ENCODE measurements around the gene TMEM238.
A peak's percentile ranks its signal among the peaks of the same experiment; 100 is the strongest.

TMEM238 gene

DNA sequence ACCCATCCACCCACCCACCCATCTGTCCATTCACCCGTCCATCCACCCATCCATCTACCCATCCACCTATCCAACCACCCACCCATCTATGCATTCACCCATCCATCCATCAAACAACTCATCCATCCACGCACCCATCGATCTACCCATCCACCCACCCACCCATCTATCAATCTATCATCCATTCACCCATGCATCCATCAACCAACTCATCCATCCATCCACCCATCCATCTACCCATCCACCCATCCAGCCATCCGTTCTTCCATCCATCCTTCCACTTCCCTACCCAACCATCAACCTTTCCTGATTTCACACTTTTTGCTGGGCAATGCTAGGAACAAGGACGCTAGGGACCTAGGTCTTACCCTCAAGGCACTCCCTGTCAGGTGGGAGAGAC is 2.1 kb downstream of the TMEM238 start:
- H3K4me1 Mint-ChIP-seq (ENCODE audit: low read depth in 2 of 2): peaks cover 33 to 42% of the 10 kb centered on the region in 2 donors
- peak overlapping the region; percentile 87 to 94 for H3K4me3 Mint-ChIP-seq
- no peaks in the 10 kb centered on the region for H3K27me3 Mint-ChIP-seq

DNA sequence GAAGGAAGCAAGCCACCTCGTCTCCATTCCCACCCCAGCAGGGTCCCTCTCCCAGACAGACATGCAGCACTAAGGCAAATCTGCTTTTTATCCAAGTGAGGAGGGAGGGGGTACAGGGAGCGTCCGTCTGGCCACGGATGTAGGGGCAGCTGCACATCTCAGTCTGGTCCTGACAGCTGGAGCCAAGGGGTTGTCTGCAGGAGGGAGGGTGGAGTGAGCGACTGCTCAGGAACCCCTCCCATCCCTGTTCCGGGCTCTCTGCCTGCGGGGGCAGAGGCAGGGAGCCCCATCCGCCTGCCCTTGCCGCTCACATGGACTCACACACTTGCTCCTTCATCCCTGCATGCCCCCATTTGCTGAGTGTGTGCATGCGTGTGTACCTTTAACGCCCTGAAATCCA is 4.9 kb downstream of the TMEM238 start:
- no peaks in the 10 kb centered on the region for H3K9me3 Mint-ChIP-seq
- DNase-seq: no peak

More for the DNA sequence above, 2.1 kb downstream of the TMEM238 start:
- ATAC-seq (replicated peaks) (no peak), DNase-seq (no peak)
- Mint-ChIP-seq H3K27ac (peak overlapping the region in 1 of 2 donors; percentile 71), H3K9me3 (no peaks in the 10 kb centered on the region), H3K36me3 (ENCODE audit: insufficient read depth) (peaks cover 33% of the 10 kb centered on the region)

DNA sequence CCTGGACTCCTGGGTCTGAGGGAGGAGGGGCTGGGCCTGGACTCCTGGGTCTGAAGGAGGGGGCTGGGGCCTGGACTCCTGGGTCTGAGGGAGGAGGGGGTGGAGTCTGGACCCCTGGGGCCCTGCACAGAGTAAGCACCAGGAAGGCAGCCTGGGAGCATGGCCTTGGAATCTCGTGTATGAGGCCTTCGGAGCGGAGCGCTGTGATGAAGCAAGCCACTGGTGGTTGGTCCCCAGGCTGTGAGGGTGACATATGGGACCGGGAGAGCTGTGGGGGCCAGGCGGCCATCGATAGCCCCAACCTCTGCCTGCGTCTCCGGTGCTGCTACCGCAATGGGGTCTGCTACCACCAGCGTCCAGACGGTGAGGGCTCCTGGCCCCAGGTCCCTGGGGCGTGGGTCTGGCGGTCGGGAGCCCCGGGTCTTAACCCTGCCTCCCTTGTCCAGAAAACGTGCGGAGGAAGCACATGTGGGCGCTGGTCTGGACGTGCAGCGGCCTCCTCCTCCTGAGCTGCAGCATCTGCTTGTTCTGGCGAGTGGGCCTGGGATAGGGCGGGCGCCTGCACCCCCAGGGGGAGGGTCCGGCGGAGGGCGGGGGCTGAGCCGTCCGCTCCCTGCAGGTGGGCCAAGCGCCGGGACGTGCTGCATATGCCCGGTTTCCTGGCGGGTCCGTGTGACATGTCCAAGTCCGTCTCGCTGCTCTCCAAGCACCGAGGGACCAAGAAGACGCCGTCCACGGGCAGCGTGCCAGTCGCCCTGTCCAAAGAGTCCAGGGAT is 6.5 kb downstream of the TMEM238 start:
- Mint-ChIP-seq H3K27me3 (peaks cover 13 to 37% of the 10 kb centered on the region in 2 donors), H3K4me1 (ENCODE audit: low read depth in 2 of 2) (peaks cover 5 to 14% of the 10 kb centered on the region in 2 donors), H3K36me3 (ENCODE audit: insufficient read depth) (peaks cover 8% of the 10 kb centered on the region), H3K4me3 (no peak overlapping the region), H3K9me3 (no peaks in the 10 kb centered on the region), H3K27ac (no peak overlapping the region)
- ATAC-seq (replicated peaks) (no peak), DNase-seq (no peak)

More for the DNA sequence above, 4.9 kb downstream of the TMEM238 start:
- Mint-ChIP-seq H3K36me3 (ENCODE audit: insufficient read depth) (peaks cover 8% of the 10 kb centered on the region), H3K27me3 (peaks cover 5 to 21% of the 10 kb centered on the region in 2 donors), H3K4me3 (no peak overlapping the region), H3K27ac (no peak overlapping the region), H3K4me1 (ENCODE audit: low read depth in 2 of 2) (peaks cover 13 to 18% of the 10 kb centered on the region in 2 donors)
- no peak for ATAC-seq (replicated peaks)

DNA sequence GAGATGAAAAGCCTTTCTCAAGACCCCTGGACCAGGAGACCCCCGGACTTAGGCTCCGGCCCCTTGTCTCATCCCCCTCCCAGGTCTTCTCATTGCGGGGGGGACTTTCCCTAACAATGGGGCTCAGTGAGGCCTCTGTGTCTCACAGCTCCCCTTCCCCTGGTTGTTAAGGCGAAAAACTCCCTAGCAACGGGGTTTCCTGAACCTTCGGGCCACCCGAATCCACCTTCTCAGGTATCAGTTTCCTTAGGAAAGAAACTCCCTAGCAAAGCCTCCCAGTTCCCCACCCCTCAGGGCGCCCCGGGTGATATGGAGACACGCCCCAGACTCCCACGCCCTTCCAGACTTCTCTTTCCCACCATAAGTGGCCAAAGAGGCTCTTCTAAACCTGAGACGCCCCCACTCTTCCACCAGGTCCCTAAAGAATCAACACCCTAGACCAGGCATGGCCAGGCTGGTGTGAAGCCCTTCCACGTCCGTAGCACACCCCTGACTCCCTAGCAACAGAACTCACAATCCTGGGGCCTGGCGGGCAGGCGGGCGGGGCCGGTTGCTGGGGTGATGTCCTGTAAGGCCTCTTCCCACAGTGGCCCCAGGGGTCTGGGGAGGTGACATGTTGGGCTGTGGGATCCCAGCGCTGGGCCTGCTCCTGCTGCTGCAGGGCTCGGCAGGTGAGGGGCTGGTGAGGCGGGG is 7.7 kb downstream of the TMEM238 start, which contains the start of gene TMEM190:
TMEM190 (plus strand) TSS at position 586 of the 693 bp plus-strand sequence; CDS start at position 614, 28 bp downstream.
- H3K4me1 Mint-ChIP-seq (ENCODE audit: low read depth in 2 of 2): peaks cover 0 to 4% of the 10 kb centered on the region in 2 donors
- H3K27ac Mint-ChIP-seq: peak within 1 kb of the TSS in 1 of 2 donors; percentile 65
- peaks cover 24 to 49% of the 10 kb centered on the region in 2 donors for H3K27me3 Mint-ChIP-seq
- no peak for ATAC-seq (replicated peaks)
- peaks cover 8% of the 10 kb centered on the region for H3K36me3 Mint-ChIP-seq (ENCODE audit: insufficient read depth)
- H3K9me3 Mint-ChIP-seq: no peaks in the 10 kb centered on the region
- no peak within 1 kb of the TSS for H3K4me3 Mint-ChIP-seq
- DNase-seq: no peak

DNA sequence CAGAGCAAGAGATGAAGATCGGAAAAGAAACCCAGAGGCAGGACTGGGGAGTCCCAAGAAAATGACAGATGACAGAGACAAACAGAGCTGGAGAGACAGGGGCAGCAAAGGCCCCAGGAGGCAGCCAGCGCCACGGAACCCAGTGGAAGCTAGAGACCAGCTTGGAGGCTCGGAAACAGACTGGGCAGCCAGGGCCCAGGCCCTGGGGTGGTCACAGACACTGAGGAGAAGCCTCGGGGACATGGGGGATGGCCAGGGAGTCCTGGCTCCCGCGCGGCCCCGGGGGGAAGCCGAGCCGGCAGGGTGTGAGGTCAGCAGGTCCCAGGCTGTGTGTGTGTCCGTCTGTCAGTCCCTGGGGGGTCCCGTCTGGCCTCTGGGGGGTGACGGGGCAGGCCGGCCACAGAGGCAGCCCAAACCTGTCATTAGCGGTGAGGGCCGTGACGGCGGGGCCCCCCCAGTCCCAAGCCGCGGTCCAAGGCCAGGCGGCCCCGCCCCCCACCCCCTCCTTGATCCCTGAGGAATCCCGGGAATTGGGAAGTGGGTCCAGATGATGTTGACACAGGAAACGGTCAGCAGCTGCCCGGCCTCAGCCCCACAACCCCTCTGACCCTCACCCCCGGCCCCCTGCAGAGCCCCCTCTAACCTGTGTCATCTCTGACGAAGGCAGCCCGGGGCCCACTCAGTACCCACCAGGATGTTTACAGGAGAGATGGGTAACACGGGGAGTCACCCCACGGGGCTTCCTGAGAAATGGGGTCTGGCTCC is 9.9 kb downstream of the TMEM238 start:
- Mint-ChIP-seq H3K27me3 (peaks cover 42 to 69% of the 10 kb centered on the region in 2 donors), H3K4me1 (ENCODE audit: low read depth in 2 of 2) (peaks cover 5 to 8% of the 10 kb centered on the region in 2 donors), H3K4me3 (no peak overlapping the region), H3K36me3 (ENCODE audit: insufficient read depth) (peaks cover 5% of the 10 kb centered on the region), H3K9me3 (no peaks in the 10 kb centered on the region), H3K27ac (no peak overlapping the region)
- ATAC-seq (replicated peaks): no peak
- DNase-seq: no peak

DNA sequence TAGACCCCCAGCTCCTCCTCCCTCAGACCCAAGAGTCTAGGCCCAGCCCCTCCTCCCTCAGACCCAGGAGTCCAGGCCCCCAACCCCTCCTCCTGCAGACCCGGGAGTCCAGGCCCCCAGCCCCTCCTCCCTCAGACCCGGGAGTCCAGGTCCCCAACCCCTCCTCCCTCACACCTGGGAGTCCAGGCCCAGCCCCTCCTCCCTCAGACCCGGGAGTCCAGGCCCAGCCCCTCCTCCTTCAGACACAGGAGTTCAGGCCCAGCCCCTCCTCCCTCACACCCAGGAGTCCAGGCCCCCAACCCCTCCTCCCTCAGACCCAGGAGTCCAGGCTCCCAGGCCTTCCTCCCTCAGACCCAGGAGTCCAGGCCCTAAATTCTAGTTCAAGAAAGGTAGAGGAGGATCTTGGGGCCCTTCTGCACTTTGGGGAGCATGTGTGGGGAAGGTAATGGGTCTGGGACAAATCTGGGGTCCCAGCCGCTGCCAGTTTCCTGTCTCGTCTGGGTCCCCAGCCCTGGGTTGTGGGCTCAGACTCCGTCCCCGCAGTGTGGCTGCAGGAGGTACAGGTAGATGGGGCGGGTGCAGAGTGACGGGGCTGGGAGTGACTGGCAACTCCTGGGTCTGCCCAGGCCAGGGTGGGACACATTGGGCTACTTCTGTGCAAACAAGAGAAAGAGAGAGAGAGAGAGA is 10.6 kb downstream of the TMEM238 start:
- Mint-ChIP-seq H3K4me1 (ENCODE audit: low read depth in 2 of 2) (peaks cover 5 to 8% of the 10 kb centered on the region in 2 donors), H3K27ac (no peak overlapping the region)

DNA sequence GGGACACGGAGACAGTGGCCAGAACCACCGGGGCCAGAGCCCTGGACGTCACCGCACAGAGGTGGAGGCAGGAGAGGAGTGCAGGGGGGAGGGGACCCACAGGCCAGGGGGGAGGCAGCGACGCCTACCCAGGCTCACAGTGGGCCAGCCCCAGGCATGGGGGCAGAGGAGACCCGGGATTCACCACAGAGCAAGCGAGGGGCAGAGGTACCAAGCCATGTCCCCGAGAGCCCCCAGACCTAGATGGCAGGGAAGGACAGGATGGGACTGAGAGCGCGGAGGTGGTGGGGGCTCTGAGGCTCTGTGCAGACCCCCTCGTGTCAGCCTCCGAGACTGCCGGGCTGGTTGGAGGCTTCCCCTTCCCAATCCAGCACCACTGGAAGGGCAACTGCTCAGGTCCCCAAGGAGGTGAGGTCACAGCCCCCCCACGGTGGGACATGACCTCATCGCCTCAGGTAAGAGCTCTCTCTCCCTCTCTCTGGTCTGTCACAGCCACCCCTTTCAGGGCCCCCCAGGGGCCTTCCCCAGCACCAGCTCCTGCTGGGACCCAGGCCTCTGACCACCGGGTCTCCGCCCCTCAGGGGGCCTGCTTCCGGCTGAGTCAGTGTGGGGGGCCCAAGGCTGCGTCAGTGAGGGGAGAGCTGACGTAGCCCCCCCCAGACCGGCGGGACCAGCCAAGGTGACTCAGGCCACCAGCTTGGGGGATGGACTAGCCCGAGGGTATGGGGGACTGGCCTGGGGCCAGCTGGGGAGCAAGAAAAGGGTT is 11.6 kb downstream of the TMEM238 start:
- H3K9me3 Mint-ChIP-seq: no peaks in the 10 kb centered on the region
- H3K36me3 Mint-ChIP-seq (ENCODE audit: insufficient read depth): no peaks in the 10 kb centered on the region
- peaks cover 47 to 84% of the 10 kb centered on the region in 2 donors for H3K27me3 Mint-ChIP-seq
- no peak overlapping the region for H3K4me3 Mint-ChIP-seq
- no peak for DNase-seq
- H3K27ac Mint-ChIP-seq: no peak overlapping the region
- H3K4me1 Mint-ChIP-seq (ENCODE audit: low read depth in 2 of 2): peaks cover 5 to 8% of the 10 kb centered on the region in 2 donors
- peak; percentile 24 for ATAC-seq (replicated peaks)

More for the DNA sequence above, 10.6 kb downstream of the TMEM238 start:
- H3K27me3 Mint-ChIP-seq: peaks cover 42 to 75% of the 10 kb centered on the region in 2 donors
- no peak for ATAC-seq (replicated peaks)
- no peak overlapping the region for H3K4me3 Mint-ChIP-seq
- DNase-seq: no peak
- peaks cover 5% of the 10 kb centered on the region for H3K36me3 Mint-ChIP-seq (ENCODE audit: insufficient read depth)
- H3K9me3 Mint-ChIP-seq: no peaks in the 10 kb centered on the region

DNA sequence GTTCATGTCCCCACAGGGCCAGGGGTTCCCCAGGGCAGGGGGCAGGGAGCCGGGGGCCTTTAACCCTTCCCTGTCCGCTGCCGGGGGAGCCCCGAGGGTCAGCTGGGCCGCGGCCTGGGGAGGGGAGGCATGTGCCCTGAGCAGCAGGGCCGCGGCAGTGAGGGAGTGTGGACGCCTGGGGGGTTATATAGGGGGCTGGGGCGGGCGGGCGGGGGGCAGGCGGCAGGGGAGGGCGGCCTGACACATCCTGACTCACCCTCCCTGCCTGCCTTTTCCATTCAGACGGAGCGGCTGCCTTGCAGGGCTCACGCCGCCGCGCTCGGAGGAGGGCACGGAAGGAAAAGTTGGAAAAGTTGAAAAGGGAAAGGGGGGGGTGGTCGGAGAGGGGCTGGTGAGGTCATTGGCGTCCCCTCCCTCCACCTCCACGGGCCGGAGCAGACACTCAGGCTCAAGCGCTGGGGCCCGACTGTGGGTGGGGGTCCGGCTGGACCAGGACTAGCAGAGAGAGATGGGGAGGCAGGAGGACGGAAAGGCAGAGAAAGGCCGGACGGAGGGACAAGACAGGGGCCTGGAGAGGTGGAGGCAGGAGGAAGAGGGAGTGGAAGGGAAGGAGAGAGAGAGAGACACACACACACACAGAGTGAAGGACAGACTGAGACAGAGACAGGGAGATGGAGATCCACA is 13.6 kb downstream of the TMEM238 start, which contains the start of gene IL11:
IL11 (minus strand) TSS at position 159 of the 684 bp plus-strand sequence; CDS start at position 6, 153 bp downstream.
- Mint-ChIP-seq H3K4me1 (ENCODE audit: low read depth in 2 of 2) (peaks cover 5 to 8% of the 10 kb centered on the region in 2 donors), H3K9me3 (no peaks in the 10 kb centered on the region), H3K27ac (no peak within 1 kb of the TSS), H3K36me3 (ENCODE audit: insufficient read depth) (no peaks in the 10 kb centered on the region), H3K4me3 (peak within 1 kb of the TSS; percentile 73 to 86), H3K27me3 (peaks cover 50 to 82% of the 10 kb centered on the region in 2 donors)
- ATAC-seq (replicated peaks) (no peak), DNase-seq (no peak)

DNA sequence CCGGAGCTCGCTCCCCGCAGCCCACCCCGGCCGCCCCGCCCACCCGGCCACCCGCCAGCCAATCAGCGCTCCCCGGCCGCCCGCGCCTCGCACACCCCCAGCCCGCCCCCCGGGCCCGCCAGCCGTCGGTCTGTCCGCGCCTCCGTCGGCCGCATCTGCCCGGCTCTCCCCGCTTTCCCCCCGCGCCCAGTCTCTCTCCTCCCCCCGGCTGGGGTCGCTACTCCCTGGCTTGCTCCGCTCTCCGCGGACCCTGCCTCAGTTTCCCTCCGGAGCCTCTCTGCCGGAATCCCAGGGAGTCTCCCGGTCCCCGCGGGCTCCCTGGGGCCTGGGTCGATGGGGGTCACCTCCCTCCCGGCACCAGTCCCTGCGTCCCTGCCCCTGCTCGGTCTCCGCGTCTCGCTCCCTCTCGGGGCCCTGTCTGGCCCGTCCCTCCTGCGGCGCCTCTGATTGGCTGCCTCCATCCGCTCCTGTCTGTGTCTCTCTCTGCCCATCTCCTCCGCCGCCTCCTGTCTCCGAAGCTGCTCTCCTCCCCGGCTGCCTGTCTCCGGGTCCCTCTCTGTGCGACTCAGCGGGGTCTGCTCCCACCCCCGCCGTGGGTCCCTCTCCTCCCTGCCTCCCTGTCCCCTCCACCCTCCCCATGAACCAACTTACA is 14.3 kb downstream of the TMEM238 start:
- Mint-ChIP-seq H3K9me3 (no peaks in the 10 kb centered on the region), H3K4me1 (ENCODE audit: low read depth in 2 of 2) (peaks cover 5 to 8% of the 10 kb centered on the region in 2 donors), H3K36me3 (ENCODE audit: insufficient read depth) (no peaks in the 10 kb centered on the region), H3K27me3 (peaks cover 53 to 76% of the 10 kb centered on the region in 2 donors), H3K4me3 (peak overlapping the region; percentile 73 to 86), H3K27ac (no peak overlapping the region)
- ATAC-seq (replicated peaks) (peak; percentile 68), DNase-seq (no peak)

DNA sequence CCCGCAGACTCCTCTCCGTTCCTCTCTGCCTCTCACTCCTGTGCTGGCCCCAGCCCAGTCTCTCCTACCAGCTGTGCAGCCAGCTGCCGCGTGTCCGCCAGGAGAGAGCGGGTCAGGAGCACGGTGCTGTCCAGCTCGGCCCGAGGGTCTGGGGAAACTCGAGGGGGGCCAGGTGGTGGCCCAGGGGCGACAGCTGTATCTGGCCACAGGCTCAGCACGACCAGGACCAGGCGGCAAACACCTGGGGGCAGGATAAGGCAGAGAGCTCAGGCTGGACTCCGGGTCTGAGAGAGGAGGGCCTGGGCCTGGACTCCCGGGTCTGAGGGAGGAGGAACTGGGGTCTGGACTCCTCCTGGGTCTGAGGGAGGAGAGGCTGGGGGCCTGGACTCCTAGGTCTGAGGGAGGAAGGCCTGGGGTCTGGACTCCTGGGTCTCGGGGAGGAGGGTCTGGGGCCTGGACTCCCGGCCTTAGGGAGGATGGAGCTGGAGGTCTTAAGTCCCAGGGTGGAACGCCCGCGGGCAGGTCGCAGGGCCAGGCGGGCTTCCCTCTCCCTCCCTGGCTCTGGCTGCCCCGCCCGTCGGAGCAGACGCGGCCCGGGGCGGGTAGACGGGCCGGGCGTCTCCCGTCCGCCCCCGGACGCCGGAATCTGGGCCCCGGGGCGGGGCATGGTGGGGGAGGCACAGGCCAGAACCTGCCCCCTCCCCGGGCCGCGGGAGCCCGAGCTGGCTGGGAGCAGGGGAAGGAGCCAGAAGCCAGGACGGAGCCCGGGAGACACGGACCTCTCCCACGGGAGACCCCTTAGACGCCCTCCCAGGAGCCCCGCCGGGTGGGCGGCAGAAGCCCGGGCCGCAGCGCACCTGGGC is 15.2 kb downstream of the TMEM238 start:
- Mint-ChIP-seq H3K36me3 (ENCODE audit: insufficient read depth) (no peaks in the 10 kb centered on the region), H3K4me1 (ENCODE audit: low read depth in 2 of 2) (peaks cover 5 to 8% of the 10 kb centered on the region in 2 donors), H3K4me3 (peak overlapping the region; percentile 38 to 61), H3K9me3 (no peaks in the 10 kb centered on the region), H3K27me3 (peaks cover 51 to 72% of the 10 kb centered on the region in 2 donors), H3K27ac (no peak overlapping the region)
- peak; percentile 54 for ATAC-seq (replicated peaks)
- DNase-seq: no peak

DNA sequence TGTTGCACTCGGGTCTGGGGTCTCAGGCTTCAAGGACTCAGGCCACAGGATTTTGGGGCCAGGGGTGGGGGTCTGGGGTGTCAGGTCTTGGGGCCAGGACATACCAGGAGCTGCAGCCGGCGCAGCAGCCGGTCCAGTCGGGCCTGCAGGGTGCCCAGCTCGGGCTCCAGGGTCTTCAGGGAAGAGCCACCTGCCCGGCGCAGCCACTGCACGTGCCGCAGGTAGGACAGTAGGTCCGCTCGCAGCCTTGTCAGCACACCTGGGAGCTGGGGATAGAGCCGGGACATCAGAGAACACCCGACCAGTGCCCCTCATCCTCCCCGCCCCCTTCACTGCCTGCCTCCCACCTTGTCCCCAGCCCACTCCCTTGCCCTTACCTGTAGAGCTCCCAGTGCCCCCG is 16.0 kb downstream of the TMEM238 start:
- Mint-ChIP-seq H3K36me3 (ENCODE audit: insufficient read depth) (no peaks in the 10 kb centered on the region), H3K27ac (no peak overlapping the region), H3K4me1 (ENCODE audit: low read depth in 2 of 2) (peaks cover 4 to 5% of the 10 kb centered on the region in 2 donors), H3K4me3 (no peak overlapping the region), H3K27me3 (peaks cover 46 to 64% of the 10 kb centered on the region in 2 donors), H3K9me3 (no peaks in the 10 kb centered on the region)
- ATAC-seq (replicated peaks): no peak
- DNase-seq: no peak

Data from effector memory CD8-positive, alpha-beta T cell (primary cell).